Measurements from ENCODE around the gene NDUFV3.
"Not testable (repeated sequence)": the region's sequence is repeated elsewhere in the genome, so short reads cannot be mapped to it uniquely, and the experiment has no call there.

NDUFV3 gene

DNA sequence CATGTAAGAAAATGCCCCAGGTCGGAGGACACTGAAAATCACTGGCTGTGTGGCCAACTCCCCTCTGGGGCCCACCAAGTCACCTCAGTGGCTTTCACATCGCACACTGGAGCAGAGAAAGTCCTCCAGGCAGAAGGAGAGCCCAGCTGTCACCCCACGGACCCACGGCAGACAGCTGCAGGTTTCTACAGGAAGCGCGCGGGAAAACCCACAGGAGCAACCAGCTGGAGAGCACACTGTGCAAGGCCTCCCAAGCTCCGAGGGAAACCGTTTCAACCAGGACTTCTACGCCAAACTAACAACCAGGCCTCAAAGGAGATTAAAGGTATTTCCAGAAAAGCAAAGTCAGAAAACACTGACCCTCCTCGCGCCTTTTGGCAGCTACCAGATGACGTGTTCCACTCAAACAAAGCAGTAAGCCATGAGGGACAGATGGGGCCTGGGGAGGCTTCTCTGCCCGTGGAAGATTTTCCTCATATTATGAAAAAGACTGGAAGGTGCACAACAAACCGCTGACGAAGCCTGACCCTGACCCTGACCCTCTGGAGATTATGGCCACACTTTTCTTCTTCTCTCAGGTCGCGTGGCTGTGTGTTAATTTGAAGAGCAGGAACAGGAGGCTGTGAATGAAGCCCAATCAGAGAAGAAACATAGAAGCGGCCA is 34.8 kb upstream of the NDUFV3 start:
- DNase-seq = no peak

DNA sequence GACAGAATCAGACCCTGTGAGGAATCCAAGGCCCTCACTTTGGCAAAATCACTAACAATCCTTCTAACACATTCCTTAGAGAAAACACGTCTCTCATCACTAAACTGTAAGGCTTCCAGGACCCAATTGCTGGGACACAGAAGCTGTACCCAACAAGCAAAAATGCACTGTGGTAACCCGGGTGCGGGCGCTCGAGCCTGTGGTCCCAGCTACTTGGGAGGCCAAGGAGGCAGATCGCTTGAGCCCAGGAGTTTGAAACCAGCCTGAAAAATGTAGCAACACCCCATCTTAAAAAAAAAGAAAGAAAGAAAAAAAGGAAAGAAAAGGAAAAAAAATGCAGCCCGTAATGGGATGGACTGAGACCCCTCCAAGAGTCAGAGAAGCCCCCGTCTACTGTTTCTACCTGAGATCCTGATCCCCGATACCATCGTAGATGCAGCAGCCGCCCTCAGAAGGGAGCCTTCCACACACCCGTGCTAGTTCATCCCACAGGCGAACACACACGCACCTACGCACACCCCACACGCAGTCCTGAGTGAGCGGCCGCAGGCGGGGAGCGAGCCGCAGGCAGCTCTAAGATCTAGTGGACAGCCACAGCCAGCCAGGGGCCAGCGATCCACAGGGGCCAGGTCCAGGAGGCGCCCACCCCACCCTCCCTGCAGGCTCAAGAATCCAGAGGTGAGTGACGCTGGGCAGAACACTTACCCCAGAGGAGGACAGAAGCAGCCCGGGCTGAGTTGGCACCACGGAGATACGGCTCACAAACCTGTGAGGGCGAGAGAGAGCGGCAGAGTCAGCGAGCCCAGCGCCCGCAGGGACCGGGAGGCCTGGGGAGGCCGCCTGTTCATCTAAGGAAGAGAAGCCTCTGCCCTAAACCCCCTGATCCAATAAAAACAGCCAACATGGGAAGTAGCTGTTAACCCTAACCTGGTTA is 33.9 kb upstream of the NDUFV3 start:
- DNase-seq = no peak

DNA sequence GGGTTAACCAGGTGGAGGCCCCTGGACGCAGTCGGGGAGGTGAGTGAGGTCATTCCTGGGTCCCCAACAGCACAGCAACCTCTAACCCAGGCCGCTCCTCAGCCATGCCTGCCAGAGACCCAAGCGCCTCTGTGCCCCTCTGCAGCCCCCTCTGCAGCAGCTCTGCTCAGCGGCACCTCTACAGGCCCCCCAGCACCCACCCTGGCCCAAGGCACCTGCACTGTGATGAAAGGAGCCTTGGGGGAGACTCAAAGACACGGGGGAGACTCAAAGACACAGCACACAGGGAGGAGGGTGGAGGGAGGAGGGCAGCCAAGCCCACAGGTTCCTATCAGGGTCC is 33.2 kb upstream of the NDUFV3 start:
- no peak for DNase-seq

- no peak for DNase-seq
Observed at GRCh38 chr21:42860345-42860744, 32.8 kb upstream of the NDUFV3 start.

GRCh38 chr21:42861311-42861847 is 31.7 kb upstream of the NDUFV3 start:
- no peak for DNase-seq

DNA sequence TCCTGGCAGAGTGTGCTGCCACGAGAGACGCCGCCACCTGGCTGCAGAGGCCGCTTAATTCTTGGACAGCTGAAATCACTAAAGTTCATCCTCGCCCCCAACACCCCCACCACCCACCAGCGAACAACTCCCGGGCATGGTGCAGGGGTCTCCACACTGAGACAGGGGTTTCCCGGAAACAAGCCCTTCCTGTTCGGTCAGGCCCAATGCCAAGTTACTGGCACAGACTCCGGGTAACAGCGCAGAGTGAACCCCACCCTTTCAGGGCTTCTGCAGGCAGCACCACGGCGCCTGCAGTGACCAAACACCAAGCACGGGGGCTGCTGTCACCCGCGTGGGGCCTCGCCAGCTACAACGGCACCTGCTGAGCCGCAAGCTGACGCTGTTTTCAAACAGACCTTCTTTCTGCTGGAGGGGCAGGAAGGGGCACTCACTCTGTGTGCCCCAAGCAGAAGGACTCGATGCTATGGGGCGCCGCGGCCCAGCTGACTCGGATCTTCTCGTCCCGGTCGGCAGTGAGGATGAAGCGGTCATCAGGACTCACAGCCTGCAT is 31.2 kb upstream of the NDUFV3 start:
- no peak for DNase-seq

DNA sequence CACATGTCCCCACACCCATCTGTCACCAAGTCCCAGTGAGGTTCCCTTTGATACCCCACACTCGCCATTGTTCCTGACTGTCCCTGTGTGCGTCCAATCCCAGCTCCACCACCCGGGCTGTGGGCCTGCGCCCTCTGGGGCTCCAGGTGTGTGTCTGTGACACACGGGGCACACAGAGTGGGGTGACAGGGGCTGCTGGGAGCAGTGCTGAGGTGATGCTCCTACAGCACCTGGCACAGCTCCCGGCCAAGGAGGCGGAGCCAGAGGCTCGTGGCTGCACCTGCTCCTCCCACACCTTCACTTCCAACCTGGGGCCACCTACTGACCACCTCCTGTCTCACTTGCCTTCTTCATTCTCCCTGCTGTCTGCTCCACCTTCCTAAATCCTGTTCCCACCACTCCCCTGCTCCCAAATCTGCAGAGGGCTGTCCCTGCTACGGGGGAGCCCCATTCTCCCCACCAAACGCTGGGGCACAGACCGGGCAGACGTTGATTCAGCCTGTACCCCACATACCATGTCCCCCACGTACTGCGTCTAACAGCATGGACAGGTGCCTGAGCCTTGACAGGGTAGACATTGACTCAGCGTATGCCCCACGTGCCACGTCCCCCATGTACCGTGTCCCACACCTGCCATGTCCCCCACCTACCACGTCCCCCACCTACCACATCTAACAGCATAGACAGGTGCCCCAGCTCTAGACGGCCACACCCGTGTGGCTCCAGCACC is 30.2 kb upstream of the NDUFV3 start:
- DNase-seq = no peak

GRCh38 chr21:42863504-42863870 is 29.6 kb upstream of the NDUFV3 start:
- no peak for DNase-seq

- no peak for DNase-seq
Observed at GRCh38 chr21:42864286-42864685, 28.8 kb upstream of the NDUFV3 start.

DNA sequence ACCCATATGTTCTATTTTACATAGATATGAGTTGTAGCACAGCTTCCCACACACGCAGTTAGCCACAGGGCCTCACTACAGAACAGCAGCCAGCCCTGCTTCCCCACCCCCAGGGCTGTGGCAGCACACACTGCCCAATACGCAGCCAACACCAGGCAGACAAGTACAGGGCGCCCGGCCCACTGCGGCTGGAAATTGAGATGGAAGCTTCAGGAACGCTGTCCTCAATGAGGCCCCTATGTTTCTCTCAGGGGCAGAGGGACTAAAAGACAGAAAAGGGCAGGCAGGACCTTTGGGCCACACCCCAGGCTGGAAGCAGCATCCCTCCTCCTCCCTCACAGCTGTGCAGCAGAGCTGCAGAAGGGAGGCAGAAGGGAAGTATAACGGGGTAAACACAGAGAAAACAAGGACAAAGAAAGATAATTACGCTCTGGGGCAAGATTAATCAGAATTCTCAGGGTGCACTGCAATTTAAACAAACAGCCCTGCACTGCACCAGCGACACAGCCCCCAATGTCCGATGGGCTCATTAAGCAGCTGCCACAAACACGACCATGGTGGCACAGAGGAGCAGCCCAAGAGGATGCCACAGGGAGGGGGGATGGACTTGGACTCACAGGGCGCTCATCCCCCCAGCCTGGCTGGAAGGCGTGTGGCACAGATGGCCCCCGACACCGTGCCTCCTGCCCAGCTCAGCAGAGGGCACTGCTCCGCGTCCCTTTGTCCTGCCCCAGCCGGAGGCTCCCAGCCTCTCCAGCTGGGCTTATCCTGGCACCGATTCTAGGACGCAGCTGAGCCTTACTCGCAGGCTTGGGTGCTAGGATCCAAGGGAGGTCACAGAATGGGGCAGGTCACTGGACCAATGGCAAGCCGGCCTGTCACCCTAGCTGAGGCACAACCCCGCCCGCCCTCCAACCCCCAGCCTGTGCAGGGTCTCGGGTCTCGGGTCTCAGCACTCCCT is 28.0 kb upstream of the NDUFV3 start:
- DNase-seq = no peak

DNA sequence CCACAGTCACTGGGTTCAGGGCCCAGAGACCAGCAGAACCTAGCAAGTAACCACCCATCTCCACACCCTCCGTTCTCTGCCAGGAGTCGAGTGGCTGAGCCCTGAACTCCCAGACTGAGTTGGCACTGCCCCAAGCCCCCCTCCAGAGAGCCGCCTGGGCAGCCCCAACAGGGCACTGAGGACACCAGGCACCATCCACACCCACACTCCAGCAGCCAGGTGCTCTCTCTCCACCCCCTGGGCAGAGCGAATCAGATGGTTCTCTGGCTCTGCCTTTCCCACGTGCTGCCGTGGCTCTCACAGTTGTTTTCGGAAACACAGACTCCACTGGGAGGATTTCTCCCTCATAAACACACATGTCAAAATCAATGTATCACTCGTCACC is 27.3 kb upstream of the NDUFV3 start:
- no peak for DNase-seq

DNA sequence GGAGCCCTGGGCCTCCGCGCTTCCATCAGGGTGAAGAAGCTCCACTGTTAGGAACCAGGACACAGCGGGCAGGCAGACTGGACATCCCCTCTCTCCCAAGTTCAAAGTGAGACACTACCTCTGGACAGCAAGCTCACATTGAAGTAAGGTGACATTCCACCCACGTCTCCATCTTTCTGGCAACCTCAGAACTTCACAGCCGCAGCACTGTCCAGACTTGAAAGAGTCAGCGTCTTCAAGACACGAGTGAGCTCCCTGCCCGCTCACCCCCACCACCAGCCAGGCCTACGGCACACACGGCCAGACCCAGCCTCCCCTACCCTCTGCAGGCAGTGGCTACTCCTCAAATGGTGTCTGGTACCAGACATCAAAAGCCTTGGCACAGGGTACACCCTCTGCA is 24.9 kb upstream of the NDUFV3 start:
- DNase-seq = no peak

- DNase-seq = no peak
Observed at GRCh38 chr21:42873096-42873495, 20.0 kb upstream of the NDUFV3 start.

DNA sequence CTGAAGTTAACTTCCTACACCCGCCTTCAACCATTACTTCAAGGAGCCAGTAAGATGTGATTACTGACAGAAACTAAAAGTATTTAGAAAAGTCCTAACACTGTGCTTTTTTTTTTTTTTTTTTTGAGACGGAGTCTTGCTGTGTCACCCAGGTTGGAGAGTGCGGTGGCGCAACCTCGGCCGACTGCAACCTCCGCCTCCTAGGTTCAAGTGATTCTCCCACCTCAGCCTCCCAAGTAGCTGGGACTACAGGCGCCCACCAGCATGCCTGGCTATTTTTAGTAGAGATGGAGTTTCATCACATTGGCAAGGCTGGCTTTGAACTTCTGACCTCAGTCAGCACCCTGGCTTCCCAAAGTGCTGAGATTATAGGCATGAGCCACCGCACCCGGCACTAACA is 17.3 kb upstream of the NDUFV3 start:
- DNase-seq = not testable (repeated sequence)

DNA sequence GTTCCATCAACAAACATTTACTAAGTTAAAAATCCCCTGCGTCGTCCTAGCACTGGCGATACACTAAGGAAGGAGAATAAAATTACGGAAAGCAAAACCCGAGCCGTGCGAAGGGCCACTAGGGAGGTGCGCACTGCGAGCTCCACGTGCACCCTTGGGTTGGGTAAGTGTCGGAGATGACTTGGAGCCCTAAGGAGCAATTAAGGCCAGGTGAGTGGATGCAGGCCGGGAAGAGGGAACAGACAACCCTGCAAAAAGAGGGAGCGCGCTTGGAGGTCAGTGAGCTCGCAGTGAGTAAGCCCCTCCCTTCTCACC is 14.5 kb upstream of the NDUFV3 start:
- no peak for DNase-seq

DNA sequence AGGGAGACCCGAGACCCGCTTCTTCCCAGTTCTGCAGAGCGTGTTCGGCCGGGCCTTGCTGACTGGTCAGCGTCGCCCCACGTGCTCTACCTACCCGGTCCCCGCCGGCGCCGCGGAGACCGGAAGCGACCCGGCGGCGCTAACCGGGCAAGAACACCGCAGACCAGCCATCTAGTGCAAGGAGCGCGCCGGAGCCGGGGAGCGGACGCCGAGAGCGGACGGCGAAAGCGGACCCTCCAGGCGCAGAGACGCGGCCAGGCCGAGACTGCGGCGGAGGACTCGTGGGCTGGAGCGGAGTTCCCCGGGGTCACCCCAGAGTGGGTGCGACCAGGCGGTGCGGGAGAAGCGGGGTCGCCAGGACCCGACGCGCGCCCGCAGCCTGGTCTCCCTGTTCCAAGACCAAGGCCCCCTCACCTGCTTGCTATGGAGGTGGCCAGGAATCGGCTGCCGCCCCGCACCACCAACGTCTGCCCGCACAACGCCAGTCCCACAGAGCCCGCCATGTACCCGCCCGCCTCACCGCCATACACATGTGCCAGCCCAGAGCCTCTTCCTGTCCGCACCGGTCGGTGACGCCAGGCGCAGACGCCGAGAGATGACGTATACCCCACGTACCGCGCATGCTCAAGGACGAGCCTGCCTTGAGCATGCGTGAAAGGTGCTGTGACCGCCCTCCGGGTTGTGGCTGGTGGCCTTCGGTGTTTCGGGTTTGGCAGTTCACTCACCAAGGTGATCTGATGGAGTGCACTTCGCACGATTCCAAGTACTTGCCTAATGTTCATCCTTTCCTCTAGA is 13.9 kb upstream of the NDUFV3 start, which contains the start of gene WDR4:
Gene WDR4 (minus strand): TSS at position 547 of the 795 bp plus-strand sequence. CDS start 44 bp downstream, at position 503.
- DNase-seq = peak; percentile 84

- DNase-seq = no peak
Observed at GRCh38 chr21:42880352-42880751, 12.8 kb upstream of the NDUFV3 start.

DNA sequence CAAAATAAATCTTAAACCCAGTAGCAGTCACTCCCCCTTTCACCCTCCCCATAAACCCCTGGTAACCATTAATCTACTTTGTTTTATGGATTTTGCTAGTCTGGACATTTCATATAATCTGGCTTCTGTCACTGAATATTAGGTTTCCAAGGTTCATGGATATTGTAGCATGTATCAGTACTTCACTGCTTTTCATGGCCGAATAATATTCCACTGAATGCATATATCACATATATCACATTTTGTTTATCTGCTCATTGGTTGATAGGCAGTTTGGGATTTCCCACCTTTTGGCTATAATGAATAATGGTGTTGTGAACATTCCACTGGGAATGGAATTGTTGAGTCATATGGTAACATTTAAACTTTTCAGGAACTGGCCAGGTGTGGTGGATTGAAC is 9.2 kb upstream of the NDUFV3 start:
- DNase-seq = no peak

DNA sequence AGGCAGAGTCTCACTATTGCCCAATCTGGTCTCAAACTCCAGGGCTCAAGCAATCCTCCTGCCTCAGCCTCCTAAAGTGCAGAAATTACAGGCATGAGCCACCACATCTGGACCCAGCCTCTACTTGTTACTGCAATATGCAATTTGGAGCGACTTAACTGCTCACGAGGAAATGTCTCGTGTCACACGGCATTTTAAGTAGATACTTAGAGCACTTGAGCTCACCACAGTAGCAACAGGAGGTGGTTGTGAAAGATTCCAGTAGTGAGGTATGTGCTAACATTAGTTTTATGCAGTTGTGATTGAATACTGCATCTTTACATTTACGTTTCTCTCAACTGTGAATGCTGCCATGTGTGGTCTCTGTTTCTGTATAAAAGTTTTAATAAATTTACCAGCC is 5.8 kb upstream of the NDUFV3 start:
- no peak for DNase-seq

DNA sequence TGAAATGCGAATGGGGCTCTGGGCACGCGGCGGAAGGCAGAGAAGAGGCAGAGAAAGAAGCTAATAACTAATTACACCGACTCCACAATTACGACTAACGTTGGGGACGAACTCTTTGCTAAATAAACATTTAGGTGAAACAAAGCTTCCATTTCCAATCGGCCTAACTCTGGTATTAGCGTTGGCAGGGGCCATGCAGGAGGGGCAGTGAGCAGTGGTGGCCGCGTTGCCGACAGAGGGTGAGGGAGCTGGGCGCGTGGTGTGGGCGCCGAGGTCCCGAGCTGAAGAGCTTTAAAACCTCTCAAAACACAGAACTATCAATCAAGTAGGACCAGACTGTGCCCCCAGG is 553 bp upstream of the NDUFV3 start:
- DNase-seq = no peak

DNA sequence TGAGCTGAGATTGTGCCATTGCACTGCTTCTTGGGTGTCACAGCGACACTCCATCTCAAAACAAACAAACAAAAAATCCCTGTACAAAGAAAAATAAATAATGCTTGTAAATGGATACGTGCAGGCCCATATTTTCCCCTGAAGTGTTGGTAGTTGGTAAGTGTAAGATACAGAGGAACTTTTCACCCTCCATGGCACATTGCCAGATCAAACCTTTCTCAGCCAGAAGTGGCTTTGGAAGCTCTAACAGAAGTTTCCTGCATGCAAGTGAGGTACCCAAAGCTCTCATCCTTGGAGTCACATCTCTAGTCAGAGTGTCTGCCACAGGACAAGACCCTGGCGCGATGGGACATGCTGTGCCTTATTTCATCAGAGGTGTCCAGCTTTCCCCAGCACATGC is 7.3 kb downstream of the NDUFV3 start:
- no peak for DNase-seq

Measured in NCI-H510A (cell line).